NT2/D1 (cell line): ENCODE results near the gene SNX6.

Source experiments
- SUZ12 ChIP-seq: IDR thresholded peaks from 2 replicates; pipeline ENCODE4 v1.6.1; 2011; ENCODE audit not compliant: insufficient read length, insufficient read depth; ENCODE audit errors: extremely low read depth
- YY1 ChIP-seq: IDR thresholded peaks from 2 replicates; pipeline ENCODE4 v1.6.1; 2011; ENCODE audit not compliant: insufficient read length, insufficient read depth

DNA sequence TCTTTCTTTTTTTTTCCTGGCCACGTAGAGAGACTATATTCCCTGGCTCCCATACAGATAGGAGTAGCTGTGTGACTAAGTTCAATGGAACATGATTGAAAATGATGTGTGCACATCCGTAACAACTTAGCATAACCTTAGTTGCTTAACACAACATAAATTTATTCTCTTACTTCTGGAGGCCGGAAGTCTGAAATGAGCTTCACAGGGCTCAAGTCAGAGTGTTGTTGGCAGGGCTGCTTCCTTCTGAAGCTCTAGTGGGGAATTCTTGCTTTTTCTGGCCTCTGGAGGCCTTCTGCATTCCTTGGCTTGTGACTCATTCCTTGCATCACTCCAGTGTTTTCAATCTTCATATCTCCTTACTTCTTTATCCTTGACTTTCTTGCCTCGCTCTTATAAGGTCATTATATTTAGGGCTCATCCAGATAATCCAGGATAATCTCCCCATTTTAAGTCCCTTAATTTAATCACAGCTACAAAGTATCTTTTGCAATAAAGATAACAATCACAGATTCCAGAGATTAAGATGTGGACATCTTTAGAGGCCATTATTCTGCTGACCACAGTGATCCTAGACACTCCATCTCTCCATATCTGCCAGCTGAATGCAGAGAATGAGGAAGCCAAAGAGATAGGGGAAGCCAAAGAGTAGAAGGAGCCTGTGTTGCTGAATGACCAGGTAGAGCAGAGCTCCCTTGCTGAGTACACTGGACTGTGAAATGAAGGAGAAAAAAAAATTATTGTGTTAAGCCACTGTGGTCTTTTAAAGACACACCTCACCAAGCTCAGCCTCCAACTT is 21.0 kb upstream of the SNX6 start:
- no peak for TF ChIP-seq YY1
- TF ChIP-seq SUZ12: no peak
